AG04450 (cell line): Measurements from ENCODE around the gene TAGAP. TPM values are rescaled to one million over a fixed set of nuclear protein-coding genes. Genes with fewer than 3 reads are reported as not detected.

Source experiments
- CTCF ChIA-PET: fragments of 300-600, 350-600 bp; formaldehyde crosslinking; extraction: SDS; loops from one replicate; lab custom pipeline; 2022; ENCODE audit warnings: antibody characterized with exemption, inconsistent platforms; lab: Charles Lee
- POLR2A ChIA-PET: fragments of 350-600 bp; formaldehyde crosslinking; extraction: SDS; loops from one replicate; lab custom pipeline; 2021; ENCODE audit warnings: antibody characterized with exemption, inconsistent platforms; lab: Yijun Ruan, JAX
- DNase-seq: peaks from one replicate; pipeline ENCODE4 v3.0.0-alpha.2; 2011; ENCODE audit warnings: low read depth, low spot score
- H3K27ac ChIP-seq: one replicate; pipeline ENCODE4 v1.5.1; 2012; ENCODE audit warnings: low read depth, low read length, control low read depth
- H3K27me3 ChIP-seq: one replicate; pipeline ENCODE4 v1.6.0; 2012; ENCODE audit warnings: low read length; ENCODE audit not compliant: control insufficient read depth, insufficient read depth
- H3K4me3 ChIP-seq: 2 replicates; pipeline ENCODE4 v1.5.1; 2011; ENCODE audit warnings: mild to moderate bottlenecking, low read depth, low read length, control low read depth
- H3K9me3 ChIP-seq: 2 replicates; pipeline ENCODE4 v1.5.1; 2012; ENCODE audit warnings: low read length; ENCODE audit not compliant: control insufficient read depth, insufficient read depth
- polyA minus RNA-seq: library from RNA; depleted of rRNA, polyadenylated mRNA; stranded (reverse); fragments of >200 nt; gene quantifications from 2 replicates; pipeline ENCODE4 v1.2.3, GENCODE V29; 2011; rRNA and poly(A)+ RNA removed
- polyA plus RNA-seq: library from polyadenylated mRNA; depleted of rRNA; stranded (reverse); fragments of >200 nt; gene quantifications from 2 replicates; pipeline ENCODE4 v1.2.3, GENCODE V29; 2011; rRNA removed
- TF ChIP-seq, protein P1 (sequence below): IDR thresholded peaks from 2 replicates; pipeline ENCODE4 v1.5.1; 2011; ENCODE audit warnings: low read depth, low read length, control low read depth, inconsistent platforms

Gene TAGAP, protein sequence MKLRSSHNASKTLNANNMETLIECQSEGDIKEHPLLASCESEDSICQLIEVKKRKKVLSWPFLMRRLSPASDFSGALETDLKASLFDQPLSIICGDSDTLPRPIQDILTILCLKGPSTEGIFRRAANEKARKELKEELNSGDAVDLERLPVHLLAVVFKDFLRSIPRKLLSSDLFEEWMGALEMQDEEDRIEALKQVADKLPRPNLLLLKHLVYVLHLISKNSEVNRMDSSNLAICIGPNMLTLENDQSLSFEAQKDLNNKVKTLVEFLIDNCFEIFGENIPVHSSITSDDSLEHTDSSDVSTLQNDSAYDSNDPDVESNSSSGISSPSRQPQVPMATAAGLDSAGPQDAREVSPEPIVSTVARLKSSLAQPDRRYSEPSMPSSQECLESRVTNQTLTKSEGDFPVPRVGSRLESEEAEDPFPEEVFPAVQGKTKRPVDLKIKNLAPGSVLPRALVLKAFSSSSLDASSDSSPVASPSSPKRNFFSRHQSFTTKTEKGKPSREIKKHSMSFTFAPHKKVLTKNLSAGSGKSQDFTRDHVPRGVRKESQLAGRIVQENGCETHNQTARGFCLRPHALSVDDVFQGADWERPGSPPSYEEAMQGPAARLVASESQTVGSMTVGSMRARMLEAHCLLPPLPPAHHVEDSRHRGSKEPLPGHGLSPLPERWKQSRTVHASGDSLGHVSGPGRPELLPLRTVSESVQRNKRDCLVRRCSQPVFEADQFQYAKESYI
- not detected in 2 replicates for polyA plus RNA-seq
- polyA minus RNA-seq: not detected in 2 replicates

DNA sequence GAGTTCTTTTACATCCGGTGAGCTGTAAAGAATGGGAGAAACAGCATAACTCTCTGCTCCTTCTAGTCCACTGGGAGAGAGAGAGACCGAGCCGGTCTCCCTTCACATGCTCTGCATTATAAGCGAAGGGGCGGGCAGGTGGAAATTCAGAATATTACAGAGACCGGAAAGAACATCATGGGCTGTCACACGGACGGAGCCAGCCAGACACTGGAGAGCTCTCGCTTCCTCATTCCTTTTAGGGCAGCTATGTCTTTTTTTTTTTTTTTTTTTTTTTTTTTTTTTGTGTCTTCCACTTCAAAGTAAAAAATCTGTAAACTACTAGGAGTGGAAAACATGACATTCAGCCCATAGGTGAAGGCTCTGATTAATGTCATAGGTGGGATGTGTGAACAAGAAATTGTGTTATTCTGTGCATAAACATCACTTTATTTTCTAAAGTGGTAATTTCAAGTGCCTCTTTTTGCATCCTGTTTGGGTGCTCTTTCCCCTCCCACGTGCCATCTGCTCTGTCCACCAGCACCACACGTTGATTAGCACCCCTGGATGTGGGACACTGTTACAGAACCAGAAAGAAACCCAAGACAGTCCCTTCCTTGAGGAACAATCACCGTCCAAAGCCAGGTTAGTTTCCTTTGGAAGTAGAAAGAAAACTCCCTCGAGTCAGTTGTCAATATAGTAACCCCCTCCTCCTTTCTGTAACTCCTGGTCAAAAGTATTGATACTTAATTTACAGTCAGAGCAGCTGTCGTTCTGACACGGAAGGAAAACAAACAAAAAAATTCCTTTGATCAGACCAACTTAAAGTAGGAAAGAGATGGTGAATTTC is at the start of gene TAGAP:
TAGAP (minus strand) TSS at position 93 of the 829 bp plus-strand sequence. CDS start 845 bp downstream, outside the sequence.
- TF ChIP-seq, protein P1, sequence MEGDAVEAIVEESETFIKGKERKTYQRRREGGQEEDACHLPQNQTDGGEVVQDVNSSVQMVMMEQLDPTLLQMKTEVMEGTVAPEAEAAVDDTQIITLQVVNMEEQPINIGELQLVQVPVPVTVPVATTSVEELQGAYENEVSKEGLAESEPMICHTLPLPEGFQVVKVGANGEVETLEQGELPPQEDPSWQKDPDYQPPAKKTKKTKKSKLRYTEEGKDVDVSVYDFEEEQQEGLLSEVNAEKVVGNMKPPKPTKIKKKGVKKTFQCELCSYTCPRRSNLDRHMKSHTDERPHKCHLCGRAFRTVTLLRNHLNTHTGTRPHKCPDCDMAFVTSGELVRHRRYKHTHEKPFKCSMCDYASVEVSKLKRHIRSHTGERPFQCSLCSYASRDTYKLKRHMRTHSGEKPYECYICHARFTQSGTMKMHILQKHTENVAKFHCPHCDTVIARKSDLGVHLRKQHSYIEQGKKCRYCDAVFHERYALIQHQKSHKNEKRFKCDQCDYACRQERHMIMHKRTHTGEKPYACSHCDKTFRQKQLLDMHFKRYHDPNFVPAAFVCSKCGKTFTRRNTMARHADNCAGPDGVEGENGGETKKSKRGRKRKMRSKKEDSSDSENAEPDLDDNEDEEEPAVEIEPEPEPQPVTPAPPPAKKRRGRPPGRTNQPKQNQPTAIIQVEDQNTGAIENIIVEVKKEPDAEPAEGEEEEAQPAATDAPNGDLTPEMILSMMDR: no peak
- CTCF ChIA-PET: interaction anchor here (1.6 to 2.7 kb wide), 2 partner anchors 59 to 90 kb away, joined by 11 to 19 read pairs; no protein-coding TSS in a partner anchor
- POLR2A ChIA-PET: no interaction called here
- Histone ChIP-seq H3K27me3 (peaks cover 11% of the 10 kb centered on the region), H3K9me3 (no peaks in the 10 kb centered on the region), H3K4me3 (no peak within 1 kb of the TSS), H3K27ac (no peak within 1 kb of the TSS)
- no peak for DNase-seq

DNA sequence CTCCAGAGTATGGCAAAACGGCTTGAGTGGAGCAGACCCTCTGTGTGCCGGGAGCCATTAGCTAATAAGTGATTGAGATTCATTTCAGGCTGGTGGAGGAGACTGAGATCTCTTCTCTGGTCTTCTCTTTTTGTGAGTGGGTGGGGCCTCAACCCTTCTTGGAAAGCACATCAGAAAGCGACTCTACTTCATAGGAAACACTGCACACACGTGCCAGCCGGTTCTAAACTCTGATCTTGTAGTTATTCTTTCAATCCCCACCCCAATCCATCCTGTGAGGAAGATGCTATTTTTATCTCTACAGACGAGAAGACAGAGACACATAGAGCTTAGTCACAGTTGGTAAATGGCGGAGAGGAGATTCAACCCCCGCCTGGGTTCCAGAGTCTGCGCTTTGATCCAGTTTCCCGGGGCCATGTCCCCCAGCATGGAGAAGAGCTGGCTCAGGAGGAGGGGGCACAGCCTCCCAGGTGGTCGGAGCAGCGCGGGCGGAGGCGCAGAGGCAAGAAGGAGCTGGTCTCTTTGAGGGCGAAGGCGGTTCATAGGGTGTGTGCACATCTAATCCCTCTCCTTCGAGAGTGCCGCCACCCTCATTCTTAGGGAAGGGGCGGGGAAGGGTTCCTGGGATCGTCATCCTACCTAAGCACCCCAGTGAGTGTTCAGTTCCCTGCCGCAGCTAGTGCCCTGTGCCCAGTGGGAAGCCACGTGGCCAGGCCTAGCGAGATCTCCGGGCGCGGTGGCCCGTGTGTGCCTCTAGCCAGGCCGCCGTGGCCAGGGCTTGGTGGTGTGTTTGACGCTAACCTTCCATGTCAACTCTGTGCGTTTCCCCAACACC is 49.0 kb upstream of the TAGAP start:
- Histone ChIP-seq H3K4me3 (no peak overlapping the region), H3K27ac (no peak overlapping the region), H3K9me3 (peaks cover 4% of the 10 kb centered on the region; the same call in 1 of the 2 replicates), H3K27me3 (peaks cover 2% of the 10 kb centered on the region)
- TF ChIP-seq, protein P1: no peak
- ChIA-PET POLR2A (no interaction called here), CTCF (interaction anchor here (1.0 to 3.6 kb wide), 3 partner anchors 10 to 16 kb away, joined by 3 to 20 read pairs (median 6); no protein-coding TSS in a partner anchor)
- DNase-seq: no peak

DNA sequence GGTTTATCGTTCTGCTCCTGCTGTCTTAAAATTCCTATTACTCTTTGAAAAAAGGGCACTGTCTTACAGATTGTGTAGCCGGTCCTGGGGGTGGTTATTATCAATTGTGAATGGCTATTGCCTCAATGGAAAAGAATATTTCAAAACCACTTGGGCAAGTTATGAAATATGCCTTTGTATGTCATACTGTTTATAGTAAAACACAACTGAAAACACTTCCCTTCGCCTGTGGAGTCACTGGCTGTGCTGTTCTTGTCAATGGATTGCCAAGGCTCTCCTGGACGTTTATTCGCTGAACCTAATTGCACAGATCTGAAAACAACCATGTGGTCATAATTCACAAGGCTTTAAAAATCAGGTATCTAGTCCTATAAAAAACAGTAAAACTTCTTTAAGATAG is 47.8 kb upstream of the TAGAP start:
- no peak overlapping the region for H3K27ac ChIP-seq
- no peak overlapping the region for H3K4me3 ChIP-seq
- TF ChIP-seq, protein P1: no peak
- no peak for DNase-seq
- ChIA-PET CTCF (interaction anchor here (0.7 to 3.6 kb wide), 2 partner anchors 11 to 48 kb away, joined by 3 to 20 read pairs; no protein-coding TSS in a partner anchor), POLR2A (no interaction called here)
- H3K9me3 ChIP-seq: peaks cover 4% of the 10 kb centered on the region; the same call in 1 of the 2 replicates
- H3K27me3 ChIP-seq: peaks cover 2% of the 10 kb centered on the region
